ENCODE measurements around the gene HELQ. TPM values are rescaled to one million over a fixed set of nuclear protein-coding genes. Genes with fewer than 3 reads are reported as not detected.

HELQ gene
- total and polyA plus RNA-seq, 2 of the 13 experiments (the other 11 are each of a cell fraction or from before 2014, with no cell fraction given) = 6.6 to 10.8 TPM

GRCh38 chr4:83431200-83431599 lies 24.4 kb downstream of the HELQ start:
- Histone ChIP-seq H3K27ac (ENCODE audit: extremely low read length, insufficient read depth, low read length) (no peak overlapping the region), H3K9ac (ENCODE audit: insufficient read depth, low read depth, low read length) (no peak overlapping the region), H3K4me1 (ENCODE audit: insufficient read depth, low read length) (no peaks in the 10 kb centered on the region), H3K4me2 (ENCODE audit: low read depth, low read length) (no peak overlapping the region), H3K79me2 (ENCODE audit: insufficient read depth, low read length) (no peaks in the 10 kb centered on the region), H3K27me3 (ENCODE audit: control insufficient read depth in 1 of 2, insufficient read depth in 2 of 2, low read length in 2 of 2) (no peaks in the 10 kb centered on the region), H3K4me3 (replicated peaks in 1 of 3; ENCODE audit: insufficient read depth in 1 of 3, low read depth in 2 of 3, low read length in 3 of 3) (no peak overlapping the region), H3K9me3 (ENCODE audit: low read length) (no peaks in the 10 kb centered on the region), H2AFZ (ENCODE audit: low read length) (no peak overlapping the region), H3K36me3 (replicated peaks in 1 of 2; ENCODE audit: control insufficient read depth in 1 of 2, insufficient read depth in 2 of 2, low read length in 2 of 2) (peaks cover 3 to 5% of the 10 kb centered on the region in 2 experiments; a peak in 2 of 5 replicates), H4K20me1 (ENCODE audit: insufficient read depth, low read length) (no peaks in the 10 kb centered on the region)
- in situ Hi-C loops (cut with HindIII; ENCODE audit: extremely low pct_ligation_motif_present, low pct_unique_long_range_greater_than_20kb) (no loop called here), intact Hi-C loops (cut with micrococcal nuclease; ENCODE audit: unreplicated experiment) (no loop called here)
- ChIA-PET CTCF (ENCODE audit: low intra/inter-chr PET ratio, low total read pairs) (no interaction called here), POLR2A (no interaction called here)
- ATAC-seq (no peak), DNase-seq (ENCODE audit: low spot score) (no peak), FAIRE-seq (no peak)
- WGBS (ENCODE audit: low lambda C conversion rate) = 97% methylated on average over 1 of the region's 1 CpG
- no TSS peak for BruUV-seq (replicated peaks)
- no peak for TF ChIP-seq NFATC3 (CRISPR knock-in tag; IDR thresholded peaks at IDR 0.05)
- TF ChIP-seq NBN (conservative IDR thresholded peaks at IDR 0.05) = no peak
- TF ChIP-seq ZBTB3 (CRISPR knock-in tag; IDR thresholded peaks at IDR 0.05; ENCODE audit: borderline replicate concordance, low read depth) = no peak
- no peak for TF ChIP-seq ZSCAN29 (CRISPR knock-in tag; conservative IDR thresholded peaks at IDR 0.05)
- TF ChIP-seq ETV6 (CRISPR knock-in tag; conservative IDR thresholded peaks at IDR 0.05) = no peak
- TF ChIP-seq NR1H2 (CRISPR knock-in tag; IDR thresholded peaks at IDR 0.05; ENCODE audit: borderline replicate concordance, low read depth) = no peak
- no peak for TF ChIP-seq ZNF740 (CRISPR knock-in tag; IDR thresholded peaks at IDR 0.05)
- no peak for TF ChIP-seq SOX6 (IDR thresholded peaks at IDR 0.05)
- TF ChIP-seq SOX6 (CRISPR knock-in tag; IDR thresholded peaks at IDR 0.05) = no peak
- no peak for TF ChIP-seq TGIF2 (CRISPR knock-in tag; IDR thresholded peaks at IDR 0.05)
- TF ChIP-seq DRAP1 (CRISPR knock-in tag; IDR thresholded peaks at IDR 0.05) = no peak
- no peak for TF ChIP-seq ZNF609 (CRISPR knock-in tag; IDR thresholded peaks at IDR 0.05; ENCODE audit: borderline replicate concordance)
- no peak for TF ChIP-seq MEF2D (CRISPR knock-in tag; IDR thresholded peaks at IDR 0.05)
- TF ChIP-seq ZNF607 (CRISPR knock-in tag; IDR thresholded peaks at IDR 0.05; ENCODE audit: borderline replicate concordance) = no peak
- TF ChIP-seq RBAK (CRISPR knock-in tag; IDR thresholded peaks at IDR 0.05) = no peak
